ENCODE data around the gene CARD9. TPM values are rescaled to one million over a fixed set of nuclear protein-coding genes. Genes with fewer than 3 reads are reported as not detected.

CARD9 gene
- total RNA-seq, 6 experiments from 2014 or later = 0.48 to 1.6 (median 1.1) TPM

DNA sequence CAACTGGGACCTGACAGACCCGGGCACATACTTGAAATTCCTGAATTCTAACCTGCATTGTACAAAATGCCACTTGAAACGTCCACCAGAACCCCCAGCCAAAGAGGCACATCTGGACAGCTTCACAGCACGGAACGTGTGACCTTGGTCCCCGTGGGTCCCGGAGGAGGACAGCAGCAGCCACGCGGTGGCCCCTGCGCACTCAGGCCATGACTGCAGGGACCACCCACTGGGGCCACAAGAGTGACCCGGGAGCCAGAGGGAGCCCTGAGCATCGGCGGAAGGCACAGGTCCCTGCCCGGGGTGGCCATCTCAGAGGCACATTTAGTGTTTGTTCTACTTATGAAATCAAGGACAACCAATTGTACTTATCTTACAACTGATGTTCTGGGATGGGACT, 28.6 kb upstream of the CARD9 start:
- ATAC-seq (no peak), DNase-seq (no peak)
- H3K27me3 ChIP-seq = no peaks in the 10 kb centered on the region
- H3K27ac ChIP-seq = no peak overlapping the region
- H3K36me3 ChIP-seq = peaks cover 0 to 33% (median 11%) of the 10 kb centered on the region in 4 donors
- TF ChIP-seq POLR2A (IDR thresholded peaks at IDR 0.05) = no peak
- TF ChIP-seq, protein P1, sequence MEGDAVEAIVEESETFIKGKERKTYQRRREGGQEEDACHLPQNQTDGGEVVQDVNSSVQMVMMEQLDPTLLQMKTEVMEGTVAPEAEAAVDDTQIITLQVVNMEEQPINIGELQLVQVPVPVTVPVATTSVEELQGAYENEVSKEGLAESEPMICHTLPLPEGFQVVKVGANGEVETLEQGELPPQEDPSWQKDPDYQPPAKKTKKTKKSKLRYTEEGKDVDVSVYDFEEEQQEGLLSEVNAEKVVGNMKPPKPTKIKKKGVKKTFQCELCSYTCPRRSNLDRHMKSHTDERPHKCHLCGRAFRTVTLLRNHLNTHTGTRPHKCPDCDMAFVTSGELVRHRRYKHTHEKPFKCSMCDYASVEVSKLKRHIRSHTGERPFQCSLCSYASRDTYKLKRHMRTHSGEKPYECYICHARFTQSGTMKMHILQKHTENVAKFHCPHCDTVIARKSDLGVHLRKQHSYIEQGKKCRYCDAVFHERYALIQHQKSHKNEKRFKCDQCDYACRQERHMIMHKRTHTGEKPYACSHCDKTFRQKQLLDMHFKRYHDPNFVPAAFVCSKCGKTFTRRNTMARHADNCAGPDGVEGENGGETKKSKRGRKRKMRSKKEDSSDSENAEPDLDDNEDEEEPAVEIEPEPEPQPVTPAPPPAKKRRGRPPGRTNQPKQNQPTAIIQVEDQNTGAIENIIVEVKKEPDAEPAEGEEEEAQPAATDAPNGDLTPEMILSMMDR (IDR thresholded peaks at IDR 0.05) = no peak
- intact Hi-C loops (cut with DNase I) = no loop called here
- H3K9me3 ChIP-seq = no peaks in the 10 kb centered on the region
- 100% methylated on average over 1 of the region's 13 CpGs for WGBS (ENCODE audit: insufficient coverage, low coverage, low lambda C conversion rate, missing lambda C conversion rate)
- H3K4me1 ChIP-seq = peaks cover 0 to 13% (median 2%) of the 10 kb centered on the region in 4 donors
- H3K4me3 ChIP-seq = no peak overlapping the region

DNA sequence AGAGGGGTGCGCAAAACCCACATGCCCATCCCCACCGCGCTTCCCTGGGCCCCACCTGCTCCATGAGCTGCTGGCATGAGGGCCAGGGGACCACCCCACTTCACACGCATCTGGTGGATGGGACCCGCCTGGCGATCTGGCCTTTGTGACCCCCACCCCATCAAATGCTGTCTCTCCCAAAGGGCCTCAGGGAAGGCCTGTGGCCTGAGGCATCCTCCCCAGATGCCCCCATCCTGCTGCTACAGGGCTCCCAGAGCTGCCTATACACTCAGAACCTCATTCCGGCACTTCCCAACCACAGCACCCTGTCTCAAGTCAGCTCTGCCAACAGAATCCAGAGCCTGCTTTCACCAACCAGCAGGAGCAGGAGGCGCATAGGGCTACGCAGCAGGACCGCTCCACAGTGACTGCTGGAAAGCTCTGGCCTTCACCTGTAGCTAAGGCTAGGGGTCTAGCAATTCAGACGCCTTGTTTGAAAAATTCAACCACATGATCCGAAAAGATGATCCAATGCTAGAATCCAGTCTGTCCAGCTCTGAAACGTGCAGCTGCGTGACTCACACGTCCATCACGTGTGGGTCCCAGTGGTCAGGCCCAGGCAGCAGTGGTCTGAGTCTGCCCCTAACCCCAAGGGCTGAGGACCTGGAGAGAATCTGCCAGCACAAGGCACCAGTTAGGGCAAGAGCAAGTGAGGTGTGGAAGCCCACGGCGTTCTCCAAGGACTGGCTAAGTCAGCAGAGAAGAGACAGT, 27.9 kb upstream of the CARD9 start:
- Histone ChIP-seq H3K4me3 (no peak overlapping the region), H3K9me3 (no peaks in the 10 kb centered on the region), H3K36me3 (peaks cover 0 to 27% (median 10%) of the 10 kb centered on the region in 4 donors), H3K27me3 (no peaks in the 10 kb centered on the region), H3K27ac (no peak overlapping the region), H3K4me1 (peaks cover 0 to 19% (median 5%) of the 10 kb centered on the region in 4 donors)
- WGBS (ENCODE audit: insufficient coverage, low coverage, low lambda C conversion rate, missing lambda C conversion rate) = 82% methylated on average over 5 of the region's 18 CpGs
- TF ChIP-seq, protein P1 (IDR thresholded peaks at IDR 0.05) = no peak
- no peak for TF ChIP-seq POLR2A (IDR thresholded peaks at IDR 0.05)
- intact Hi-C loops (cut with DNase I) = no loop called here
- DNase-seq = no peak
- ATAC-seq = no peak

DNA sequence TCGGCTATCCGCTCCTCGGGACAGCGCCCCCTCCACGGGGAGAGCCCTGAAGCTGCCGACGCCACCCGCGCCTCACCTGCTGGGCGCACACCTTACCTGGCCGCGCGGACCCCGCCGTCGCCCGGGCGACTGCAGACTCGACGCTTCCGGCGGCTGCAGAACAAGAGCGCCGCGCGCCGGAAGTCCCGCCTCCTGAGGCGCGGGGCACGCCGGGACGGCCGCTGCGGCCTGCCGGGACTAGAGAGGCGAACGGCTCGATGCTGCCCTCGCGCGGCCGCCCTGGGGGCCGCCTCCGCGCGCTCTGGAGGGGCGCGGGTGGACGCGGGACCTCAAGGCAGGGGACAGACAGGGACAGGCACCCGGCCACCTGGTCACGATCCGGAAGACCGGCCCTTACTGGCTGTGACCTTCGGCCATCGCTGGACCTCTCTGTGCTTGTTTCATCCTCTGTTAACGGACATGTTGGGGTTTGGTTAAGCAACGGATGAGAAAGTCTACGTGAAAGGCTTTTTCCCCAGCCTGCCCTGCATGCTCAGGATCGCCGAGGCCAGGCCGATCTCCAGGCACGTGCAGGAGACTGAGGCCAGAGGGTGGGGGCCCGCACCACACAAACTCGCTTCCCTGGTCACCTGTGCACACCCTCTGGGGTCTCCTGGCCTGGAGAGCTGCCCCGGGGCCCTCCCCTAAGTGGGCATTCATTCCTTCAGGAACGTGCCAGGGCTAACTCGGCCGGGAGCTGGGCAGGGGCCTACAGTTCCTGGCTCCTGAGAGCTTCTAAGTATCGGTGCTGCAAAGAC, 26.8 kb upstream of the CARD9 start, which contains the start of gene SNAPC4:
Gene SNAPC4 (minus strand): TSS at position 133 of the 797 bp plus-strand sequence. CDS start 1,742 bp downstream, outside the sequence.
- peak within 1 kb of the TSS; percentile 96 to 99 (median 97) for H3K4me3 ChIP-seq
- DNase-seq (peak; percentile 90), ATAC-seq (peak; percentile 80 to 89 (median 82))
- intact Hi-C loops (cut with DNase I) = no loop called here
- H3K4me1 ChIP-seq = peaks cover 0 to 28% (median 10%) of the 10 kb centered on the region in 4 donors
- peak; percentile 71 for TF ChIP-seq POLR2A (IDR thresholded peaks at IDR 0.05)
- TF ChIP-seq, protein P1 (IDR thresholded peaks at IDR 0.05) = peak; percentile 97
- no peaks in the 10 kb centered on the region for H3K27me3 ChIP-seq
- WGBS (ENCODE audit: insufficient coverage, low coverage, low lambda C conversion rate, missing lambda C conversion rate) = 0% methylated on average over 6 of the region's 71 CpGs
- peak within 1 kb of the TSS; percentile 23 to 55 (median 51) for H3K27ac ChIP-seq
- H3K36me3 ChIP-seq = peaks cover 0 to 19% (median 8%) of the 10 kb centered on the region in 4 donors
- H3K9me3 ChIP-seq = no peaks in the 10 kb centered on the region

DNA sequence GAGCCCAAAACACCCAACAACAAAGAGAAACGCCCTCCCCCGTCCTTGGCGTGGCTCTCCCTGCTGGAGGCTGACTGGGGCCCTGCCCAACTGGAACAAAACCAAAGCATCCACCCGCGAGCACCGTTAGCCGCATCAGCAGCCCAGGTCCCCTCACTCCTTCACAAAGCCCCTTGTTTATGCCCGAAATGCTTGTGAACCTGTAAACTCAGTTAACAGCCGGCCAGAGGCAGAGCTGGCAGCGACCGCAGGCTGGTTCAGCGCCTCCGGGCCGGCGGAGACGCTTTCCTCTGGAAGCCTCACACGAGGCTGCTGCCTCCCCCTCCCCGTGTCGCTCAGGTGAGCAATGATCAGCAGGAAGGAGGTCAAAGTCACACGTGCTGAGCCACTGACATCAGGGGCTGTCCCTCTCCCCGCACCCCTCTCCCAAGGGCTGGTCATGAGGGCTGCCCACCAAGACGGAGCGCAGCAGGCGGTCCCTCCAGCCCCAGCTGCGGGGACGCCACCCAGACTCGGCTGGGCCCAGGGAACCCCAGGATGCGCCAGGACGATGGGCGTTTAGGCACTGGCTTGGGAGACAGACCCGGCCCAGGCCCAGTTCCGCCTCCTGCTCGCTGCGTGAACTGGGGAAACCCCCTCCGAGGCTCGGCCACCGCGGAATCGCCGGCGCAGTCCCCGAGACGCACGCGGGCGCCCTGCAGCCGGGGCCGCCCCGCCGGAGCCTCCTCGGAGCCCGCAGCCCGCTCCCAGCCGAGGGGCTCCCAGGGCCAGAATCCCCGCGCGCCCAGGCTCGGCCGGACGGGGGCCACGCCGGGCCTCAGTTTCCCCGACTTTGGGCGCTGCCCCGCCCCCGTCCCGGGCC, 25.9 kb upstream of the CARD9 start:
- intact Hi-C loops (cut with DNase I) = no loop called here
- ATAC-seq (peak; percentile 5 to 33 (median 12)), DNase-seq (peak in 1 of 3 donors; percentile 62)
- TF ChIP-seq POLR2A (IDR thresholded peaks at IDR 0.05) = no peak
- TF ChIP-seq, protein P1 (IDR thresholded peaks at IDR 0.05) = no peak
- no peaks in the 10 kb centered on the region for H3K27me3 ChIP-seq
- H3K4me3 ChIP-seq = peak overlapping the region; percentile 96 to 99 (median 97)
- peak overlapping the region; percentile 23 to 55 (median 51) for H3K27ac ChIP-seq
- H3K9me3 ChIP-seq = no peaks in the 10 kb centered on the region
- H3K36me3 ChIP-seq = peaks cover 0 to 20% (median 8%) of the 10 kb centered on the region in 4 donors
- peaks cover 0 to 33% (median 13%) of the 10 kb centered on the region in 4 donors for H3K4me1 ChIP-seq
- WGBS (ENCODE audit: insufficient coverage, low coverage, low lambda C conversion rate, missing lambda C conversion rate) = 5% methylated on average over 4 of the region's 67 CpGs
